Keratinocyte (primary cell): ENCODE results near the gene BAZ1A. TPM values are rescaled to one million over a fixed set of nuclear protein-coding genes. Genes with fewer than 3 reads are reported as not detected.

ENCODE experiments used
- DNase-seq: peaks from one replicate; pipeline ENCODE4 v3.0.0-alpha.2; 2011; ENCODE audit warnings: low read depth, missing footprints, low spot score
- FAIRE-seq: peaks from 2 replicates; lab custom pipeline; 2011; peaks lifted over from hg19 to GRCh38; lab: Jason Lieb, UNC
- H2AFZ ChIP-seq: 2 replicates; pipeline ENCODE4 v1.6.0; 2012; ENCODE audit warnings: low read length, control low read depth, inconsistent platforms; ENCODE audit not compliant: control insufficient read depth
- H3K27ac ChIP-seq: 2 replicates; pipeline ENCODE4 v1.5.1; 2011; ENCODE audit warnings: low read length; ENCODE audit not compliant: control insufficient read depth, insufficient read depth
- H3K27me3 ChIP-seq: 3 replicates; pipeline ENCODE4 v1.6.0; 2011; ENCODE audit warnings: low read length; ENCODE audit not compliant: control insufficient read depth, insufficient read depth; ENCODE audit errors: extremely low read depth
- H3K36me3 ChIP-seq, 2 experiments: 2 replicates in 1 of 2; 3 replicates in 1 of 2; pipeline ENCODE4 v1.5.1; 2011; ENCODE audit warnings: low read length in 2 of 2, mild to moderate bottlenecking in 1 of 2; ENCODE audit not compliant: control insufficient read depth in 2 of 2, insufficient read depth in 2 of 2; ENCODE audit errors: extremely low read depth in 1 of 2
- H3K4me1 ChIP-seq: 3 replicates; pipeline ENCODE4 v1.5.1; 2011; ENCODE audit warnings: low read length; ENCODE audit not compliant: control insufficient read depth, insufficient read depth; ENCODE audit errors: extremely low read depth
- H3K4me2 ChIP-seq: 3 replicates; pipeline ENCODE4 v1.6.0; 2011; ENCODE audit warnings: low read depth, low read length; ENCODE audit not compliant: control insufficient read depth, insufficient read depth; ENCODE audit errors: extremely low read depth
- H3K4me3 ChIP-seq, 3 experiments: fragments of 200-600 bp in 1 of 3; sonication (generic) in 1 of 3; 2 replicates in 2 of 3; 3 replicates in 1 of 3; pipeline ENCODE4 v1.5.1; 2011 to 2016; ENCODE audit warnings: low read length in 3 of 3, mild to moderate bottlenecking in 3 of 3, control low read depth in 2 of 3, inconsistent platforms in 1 of 3, low read depth in 1 of 3, mixed read lengths in 1 of 3, mixed run types in 1 of 3, moderate library complexity in 1 of 3; ENCODE audit not compliant: control insufficient read depth in 2 of 3, insufficient read depth in 2 of 3; ENCODE audit errors: extremely low read depth in 1 of 3
- H3K79me2 ChIP-seq: 2 replicates; pipeline ENCODE4 v1.6.0; 2012; ENCODE audit warnings: low read length; ENCODE audit not compliant: control insufficient read depth, insufficient read depth
- H3K9ac ChIP-seq: 3 replicates; pipeline ENCODE4 v1.6.0; 2011; ENCODE audit warnings: low read length; ENCODE audit not compliant: control insufficient read depth, insufficient read depth; ENCODE audit errors: extremely low read depth
- H3K9me1 ChIP-seq: 3 replicates; pipeline ENCODE4 v1.6.0; 2011; ENCODE audit warnings: low read length; ENCODE audit not compliant: control insufficient read depth, insufficient read depth; ENCODE audit errors: extremely low read depth
- H3K9me3 ChIP-seq: 2 replicates; pipeline ENCODE4 v1.5.1; 2012; ENCODE audit warnings: low read depth, low read length; ENCODE audit not compliant: control insufficient read depth
- H4K20me1 ChIP-seq: 3 replicates; pipeline ENCODE4 v1.6.0; 2011; ENCODE audit warnings: low read length; ENCODE audit not compliant: control insufficient read depth, insufficient read depth; ENCODE audit errors: extremely low read depth
- EZH2 ChIP-seq: IDR thresholded peaks from one replicate; pipeline ENCODE4 v1.6.1; 2012; ENCODE audit warnings: inconsistent platforms, mild to moderate bottlenecking, low read length, moderate library complexity
- dilution Hi-C: fragments of 300-500 bp; cut with MboI; formaldehyde crosslinking; loops from one replicate; pipeline ENCODE4 v1.7.0; 2020; ENCODE audit warnings: low sequenced_read_pairs; ENCODE audit not compliant: extremely low pct_ligation_motif_present
- polyA plus RNA-seq, 5 experiments: library from polyadenylated mRNA; depleted of rRNA in 3 of 5; stranded (reverse) in 3 of 5; stranded (forward) in 1 of 5; unstranded in 1 of 5; fragments of >200 nt; gene quantifications; 1 replicate in 1 of 5; 2 replicates in 3 of 5; 3 replicates in 1 of 5; pipeline versions ENCODE4 v1.2.1 to v1.2.3, GENCODE V29; 2011 to 2012; ENCODE audit warnings: missing spikeins in 2 of 5, low read depth in 1 of 5, low replicate concordance in 1 of 5
- TF ChIP-seq, protein P1 (sequence below), 3 experiments: IDR thresholded peaks in 1 of 3; conservative IDR thresholded peaks in 1 of 3; optimal IDR thresholded peaks in 1 of 3; 2 replicates in 2 of 3; 3 replicates in 1 of 3; pipeline versions ENCODE3 to v1.5.1; 2011; ENCODE audit warnings: low read length in 3 of 3, mild to moderate bottlenecking in 3 of 3, moderate library complexity in 2 of 3, control low read depth in 1 of 3, inconsistent platforms in 1 of 3; ENCODE audit not compliant: insufficient read depth in 2 of 3; ENCODE audit errors: extremely low read depth in 1 of 3

BAZ1A gene
- polyA plus RNA-seq, 1 donor (not counting 4 experiments of a cell fraction or from before 2014, with no cell fraction given): 52.0 TPM

DNA sequence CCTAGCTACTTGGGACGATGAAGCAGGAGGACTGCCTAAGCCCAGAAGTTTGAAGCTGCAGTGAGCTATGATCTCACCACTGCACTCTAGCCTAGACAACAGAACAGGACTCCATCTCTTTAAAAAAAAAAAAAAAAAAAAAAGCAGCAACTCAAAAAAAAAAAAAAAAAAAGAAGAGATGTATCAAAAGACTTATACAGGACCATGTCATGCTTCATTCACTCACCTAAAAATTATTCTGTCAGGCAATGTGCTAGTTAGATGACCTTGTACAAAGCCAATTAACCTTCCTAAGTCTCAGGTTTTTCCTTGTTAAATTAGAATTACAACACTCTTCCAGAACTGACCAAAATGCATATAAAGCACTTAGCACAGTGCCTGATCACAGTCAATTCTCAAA, 50.9 kb downstream of the BAZ1A start:
- Histone ChIP-seq H3K9me1 (no peaks in the 10 kb centered on the region), H3K9ac (no peak overlapping the region), H3K27ac (no peak overlapping the region), H4K20me1 (no peaks in the 10 kb centered on the region), H3K4me2 (no peak overlapping the region), H3K36me3 (peaks cover 4 to 5% of the 10 kb centered on the region in 2 experiments), H3K9me3 (no peaks in the 10 kb centered on the region), H3K4me1 (no peaks in the 10 kb centered on the region), H3K4me3 (no peak overlapping the region), H3K27me3 (no peaks in the 10 kb centered on the region), H2AFZ (no peak overlapping the region), H3K79me2 (peaks cover 3% of the 10 kb centered on the region)
- FAIRE-seq (no peak), DNase-seq (no peak)
- dilution Hi-C loops: no loop called here
- TF ChIP-seq EZH2: no peak
- TF ChIP-seq, protein P1, sequence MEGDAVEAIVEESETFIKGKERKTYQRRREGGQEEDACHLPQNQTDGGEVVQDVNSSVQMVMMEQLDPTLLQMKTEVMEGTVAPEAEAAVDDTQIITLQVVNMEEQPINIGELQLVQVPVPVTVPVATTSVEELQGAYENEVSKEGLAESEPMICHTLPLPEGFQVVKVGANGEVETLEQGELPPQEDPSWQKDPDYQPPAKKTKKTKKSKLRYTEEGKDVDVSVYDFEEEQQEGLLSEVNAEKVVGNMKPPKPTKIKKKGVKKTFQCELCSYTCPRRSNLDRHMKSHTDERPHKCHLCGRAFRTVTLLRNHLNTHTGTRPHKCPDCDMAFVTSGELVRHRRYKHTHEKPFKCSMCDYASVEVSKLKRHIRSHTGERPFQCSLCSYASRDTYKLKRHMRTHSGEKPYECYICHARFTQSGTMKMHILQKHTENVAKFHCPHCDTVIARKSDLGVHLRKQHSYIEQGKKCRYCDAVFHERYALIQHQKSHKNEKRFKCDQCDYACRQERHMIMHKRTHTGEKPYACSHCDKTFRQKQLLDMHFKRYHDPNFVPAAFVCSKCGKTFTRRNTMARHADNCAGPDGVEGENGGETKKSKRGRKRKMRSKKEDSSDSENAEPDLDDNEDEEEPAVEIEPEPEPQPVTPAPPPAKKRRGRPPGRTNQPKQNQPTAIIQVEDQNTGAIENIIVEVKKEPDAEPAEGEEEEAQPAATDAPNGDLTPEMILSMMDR (optimal IDR thresholded peaks at IDR 0.05 in 1 of 3, IDR thresholded peaks at IDR 0.05 in 1 of 3, conservative IDR thresholded peaks at IDR 0.05 in 1 of 3; ENCODE audit: extremely low read depth in 1 of 3, insufficient read depth in 2 of 3, low read length in 3 of 3): no peak

- no peak for TF ChIP-seq EZH2
- TF ChIP-seq, protein P1 (optimal IDR thresholded peaks at IDR 0.05 in 1 of 3, IDR thresholded peaks at IDR 0.05 in 1 of 3, conservative IDR thresholded peaks at IDR 0.05 in 1 of 3; ENCODE audit: extremely low read depth in 1 of 3, insufficient read depth in 2 of 3, low read length in 3 of 3): no peak
- Histone ChIP-seq H3K27ac (peak overlapping the region; percentile 65), H4K20me1 (no peaks in the 10 kb centered on the region), H3K9me1 (no peaks in the 10 kb centered on the region), H3K4me3 (no peak overlapping the region), H3K9ac (no peak overlapping the region), H2AFZ (no peak overlapping the region), H3K4me1 (no peaks in the 10 kb centered on the region), H3K4me2 (no peak overlapping the region), H3K9me3 (no peaks in the 10 kb centered on the region), H3K27me3 (no peaks in the 10 kb centered on the region), H3K36me3 (peaks cover 0 to 2% of the 10 kb centered on the region in 2 experiments), H3K79me2 (peaks cover 9% of the 10 kb centered on the region)
- dilution Hi-C loops: no loop called here
- DNase-seq (no peak), FAIRE-seq (no peak)
Measured at GRCh38 chr14:34817768-34818167, 57.4 kb downstream of the BAZ1A start.
